Left hindlimb (tissue), 1 donor: ENCODE data around the gene BCL2L11.

Source experiments
- DNase-seq: peaks from one replicate; pipeline ENCODE4 v3.0.0-alpha.2; 2018

BCL2L11 gene

GRCh38 chr2:111198701-111199100 lies 78.0 kb downstream of the BCL2L11 start:
- DNase-seq, result no peak

GRCh38 chr2:111199840-111200239 lies 79.1 kb downstream of the BCL2L11 start:
- DNase-seq, result no peak

- DNase-seq, result no peak
These were observed 79.7 kb downstream of the BCL2L11 start for GRCh38 chr2:111200333-111200881.

GRCh38 chr2:111201214-111201613 lies 80.5 kb downstream of the BCL2L11 start:
- no peak for DNase-seq

GRCh38 chr2:111202266-111203040 lies 81.7 kb downstream of the BCL2L11 start:
- no peak for DNase-seq

GRCh38 chr2:111204706-111205105 lies 84.0 kb downstream of the BCL2L11 start:
- DNase-seq, result no peak

GRCh38 chr2:111205774-111206173 lies 85.1 kb downstream of the BCL2L11 start:
- no peak for DNase-seq

- DNase-seq, result no peak
These were observed 87.1 kb downstream of the BCL2L11 start for GRCh38 chr2:111207851-111208250.

- DNase-seq, result no peak
These were observed 87.9 kb downstream of the BCL2L11 start for GRCh38 chr2:111208639-111209038.

GRCh38 chr2:111209045-111209514 lies 88.4 kb downstream of the BCL2L11 start:
- DNase-seq, result no peak

GRCh38 chr2:111210036-111210435 lies 89.3 kb downstream of the BCL2L11 start:
- no peak for DNase-seq

GRCh38 chr2:111213877-111214276 lies 93.2 kb downstream of the BCL2L11 start:
- DNase-seq, result no peak

- no peak for DNase-seq
These were observed 96.3 kb downstream of the BCL2L11 start for GRCh38 chr2:111216811-111217652.
